HS-5 (cell line): ENCODE results near the gene SUPT5H.

Experiments
- DNase-seq: peaks from one replicate; pipeline ENCODE4 v3.0.0-alpha.2; 2012; ENCODE audit warnings: low read depth

Gene SUPT5H

DNA sequence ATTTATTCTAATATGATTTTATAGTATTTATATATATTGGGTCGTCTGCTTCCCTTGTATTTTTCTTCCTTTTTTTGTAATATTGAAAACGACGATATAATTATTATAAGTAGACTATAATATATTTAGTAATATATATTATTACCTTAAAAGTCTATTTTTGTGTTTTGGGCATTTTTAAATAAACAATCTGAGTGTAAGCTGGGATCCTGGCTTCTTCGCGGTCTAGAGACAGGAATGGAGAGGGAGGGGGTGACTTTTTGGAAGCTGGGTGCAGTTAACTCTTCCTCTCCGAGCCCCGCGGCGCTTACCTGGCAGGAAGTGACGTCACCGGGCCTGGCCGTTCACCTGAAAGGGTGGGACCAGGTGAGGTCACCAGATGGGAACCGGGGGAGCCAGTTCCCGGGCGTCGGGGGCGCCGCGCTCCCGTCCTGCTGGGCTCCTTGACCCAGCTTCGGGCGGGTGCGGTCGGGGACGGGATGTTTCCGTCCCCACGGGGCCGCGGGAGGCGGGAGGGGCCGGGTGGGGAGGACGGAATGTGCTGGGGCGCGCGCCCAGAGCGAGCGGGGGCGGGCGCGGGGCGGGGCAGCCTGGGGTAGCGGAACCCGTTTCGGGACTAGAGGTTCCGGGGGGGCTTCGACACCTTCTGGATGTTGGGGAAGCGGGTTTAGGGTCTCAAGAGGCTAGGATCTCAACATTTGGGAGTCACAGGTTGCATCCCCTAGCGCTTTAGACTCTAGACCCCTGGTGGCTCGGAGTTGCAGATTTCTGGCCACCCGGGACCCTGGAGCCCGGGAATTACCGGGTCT is 36.0 kb upstream of the SUPT5H start:
- no peak for DNase-seq

DNA sequence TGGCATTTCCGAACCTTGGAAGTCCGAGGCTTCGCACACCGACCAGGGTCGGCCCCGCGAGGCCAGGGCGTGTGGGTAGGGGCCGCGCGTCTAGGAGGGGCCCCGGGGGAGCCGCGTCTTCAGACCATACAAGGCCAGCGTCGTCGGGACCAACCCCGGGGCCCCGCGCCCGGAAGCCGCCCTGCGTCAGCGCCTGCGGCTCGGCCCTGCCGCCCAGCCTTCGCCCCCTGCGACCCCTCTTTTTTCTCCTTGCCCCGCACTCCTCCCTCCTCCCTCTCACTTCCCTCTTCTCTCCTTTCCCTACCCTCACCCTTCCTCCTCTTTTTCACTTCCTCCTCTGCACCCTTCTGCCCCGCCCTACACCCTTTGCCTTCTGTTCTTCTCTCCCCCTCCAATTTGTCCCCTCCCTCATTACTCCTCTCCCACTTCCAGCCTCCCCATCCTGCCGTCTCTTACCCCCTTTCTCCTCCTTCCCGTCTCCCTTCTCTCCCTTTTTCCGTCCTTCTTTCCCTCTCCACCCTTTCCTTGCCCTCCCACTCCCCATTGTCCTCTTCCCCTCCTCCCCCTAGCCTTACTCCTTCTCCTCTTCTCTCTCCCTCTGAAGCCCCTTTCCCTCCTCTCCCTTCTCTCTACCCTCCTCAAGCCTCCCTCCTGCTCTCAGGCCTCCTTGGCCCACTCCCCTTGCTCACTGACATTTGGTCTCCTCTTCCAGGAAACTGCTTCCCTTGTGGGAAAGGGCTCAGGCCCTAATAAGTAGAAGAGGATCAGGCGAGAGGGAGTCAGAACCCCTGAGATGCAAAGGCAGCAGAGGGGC is 35.2 kb upstream of the SUPT5H start:
- DNase-seq = no peak

DNA sequence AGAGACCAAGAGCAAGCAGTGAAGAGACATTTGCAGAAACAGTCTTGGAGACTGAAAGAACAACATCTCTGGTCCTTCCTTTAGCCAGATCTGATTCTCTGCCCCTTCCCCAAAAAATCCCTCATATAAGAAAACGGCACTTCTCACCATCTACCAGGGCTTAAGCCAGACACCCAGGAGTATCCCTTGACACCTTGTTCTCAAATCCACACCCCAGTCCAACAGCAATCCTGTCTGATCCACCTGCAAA is 34.6 kb upstream of the SUPT5H start:
- no peak for DNase-seq

DNA sequence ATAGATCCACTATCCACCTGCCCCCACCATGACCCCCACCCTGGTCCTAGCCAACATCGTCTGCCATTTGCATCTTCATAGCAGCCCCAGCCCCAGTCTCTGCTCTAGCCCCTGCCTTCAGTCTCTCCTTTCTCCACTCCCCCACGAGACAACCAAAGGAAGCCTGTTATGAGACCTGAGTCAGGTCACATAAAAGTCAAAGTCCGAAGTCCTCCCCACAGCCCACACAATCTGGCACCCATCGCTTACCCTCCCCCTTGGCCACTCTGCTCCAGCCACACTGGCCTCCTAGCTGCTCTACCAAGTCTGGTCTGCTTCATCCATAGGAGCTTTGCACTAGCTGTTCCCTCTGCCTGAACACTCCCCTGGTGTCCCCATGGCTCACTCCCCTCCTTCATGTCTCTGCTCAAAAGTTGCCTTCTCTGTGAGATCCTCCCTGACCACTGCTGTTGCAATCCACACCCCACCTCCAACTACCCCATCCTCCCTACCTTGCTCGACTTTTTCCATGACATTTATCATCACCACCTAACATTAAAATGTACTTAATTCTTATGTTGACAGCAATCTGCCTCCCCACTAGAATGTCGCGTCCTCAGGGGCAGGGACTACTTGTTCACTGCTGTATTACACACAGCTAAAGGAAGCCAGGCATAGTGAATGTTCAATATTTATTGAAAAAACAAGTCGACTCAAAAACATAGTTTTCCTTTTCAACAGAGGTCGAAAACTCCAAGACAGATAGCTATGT is 34.1 kb upstream of the SUPT5H start:
- DNase-seq = no peak

DNA sequence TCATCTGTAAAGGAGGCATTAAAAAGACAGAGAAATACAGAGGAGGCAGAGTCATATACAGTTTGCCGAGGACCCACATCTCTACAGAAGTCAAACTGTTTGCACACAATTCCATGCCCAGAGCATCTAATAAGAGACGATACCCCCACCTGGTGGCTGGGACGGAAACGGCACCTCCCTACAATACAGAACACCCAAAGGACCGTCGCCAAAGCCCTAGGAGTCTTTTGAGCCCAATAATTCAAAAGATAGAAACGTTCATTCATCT is 33.6 kb upstream of the SUPT5H start:
- DNase-seq = peak; percentile 92

DNA sequence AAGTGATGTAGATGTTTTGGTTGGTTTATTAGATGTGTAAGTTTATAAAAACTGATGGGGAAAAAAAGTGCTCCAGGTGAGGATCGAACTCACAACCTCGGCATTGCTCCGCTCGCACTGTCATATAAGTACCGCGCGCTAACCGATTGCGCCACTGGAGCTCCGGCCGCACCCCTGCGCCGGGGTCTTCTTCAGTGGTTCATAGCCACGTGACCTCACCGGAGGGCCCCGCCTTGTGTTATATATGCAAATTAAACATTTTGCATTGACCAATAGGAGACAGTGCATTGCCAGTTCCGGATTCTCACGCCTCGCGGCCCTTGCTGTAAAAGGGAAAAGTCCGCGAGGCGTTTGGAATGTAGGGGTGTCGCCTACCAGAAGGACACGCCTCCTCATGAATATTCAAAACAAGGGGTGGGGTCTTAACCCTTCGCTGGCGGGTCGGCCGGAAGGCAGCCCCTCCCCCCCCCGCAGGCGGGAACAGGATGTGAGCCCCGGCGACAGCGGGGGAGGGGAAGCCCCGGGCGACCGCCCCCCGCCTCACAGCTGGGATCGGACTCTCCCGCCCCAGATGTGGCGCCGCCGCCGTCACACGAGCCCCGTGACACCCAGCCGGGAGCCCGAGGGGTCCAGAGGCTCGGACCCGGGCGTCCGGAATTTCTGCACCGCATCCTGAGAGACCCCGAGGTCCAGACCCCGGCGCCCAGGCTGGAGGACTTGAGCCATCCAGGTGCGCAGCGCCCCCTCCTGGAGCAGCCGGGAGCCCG is 33.1 kb upstream of the SUPT5H start, which contains the start of gene PLEKHG2:
Gene PLEKHG2 (plus strand): TSS at position 570 of the 767 bp plus-strand sequence. CDS start 1,418 bp downstream, outside the sequence.
- peak; percentile 99 for DNase-seq

DNA sequence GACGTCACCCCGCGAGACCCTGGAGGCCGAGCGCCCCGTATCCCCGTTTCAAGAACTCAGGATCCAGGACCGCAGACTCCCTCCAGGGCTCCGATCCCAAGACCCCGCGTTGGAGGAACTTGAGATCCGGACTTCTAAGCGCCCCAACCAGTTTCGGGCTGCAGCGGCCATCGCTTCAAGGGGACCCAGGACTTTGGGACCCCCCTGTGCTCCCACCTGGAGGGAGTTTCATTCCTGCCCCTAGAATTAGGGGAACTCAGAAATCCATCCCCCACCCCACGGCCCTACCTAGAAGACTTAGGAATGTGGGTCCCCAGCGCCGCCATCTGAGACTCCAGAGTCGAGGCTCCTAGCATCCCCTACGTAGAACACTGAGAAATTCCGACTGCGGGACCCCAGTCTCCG is 32.5 kb upstream of the SUPT5H start:
- no peak for DNase-seq

DNA sequence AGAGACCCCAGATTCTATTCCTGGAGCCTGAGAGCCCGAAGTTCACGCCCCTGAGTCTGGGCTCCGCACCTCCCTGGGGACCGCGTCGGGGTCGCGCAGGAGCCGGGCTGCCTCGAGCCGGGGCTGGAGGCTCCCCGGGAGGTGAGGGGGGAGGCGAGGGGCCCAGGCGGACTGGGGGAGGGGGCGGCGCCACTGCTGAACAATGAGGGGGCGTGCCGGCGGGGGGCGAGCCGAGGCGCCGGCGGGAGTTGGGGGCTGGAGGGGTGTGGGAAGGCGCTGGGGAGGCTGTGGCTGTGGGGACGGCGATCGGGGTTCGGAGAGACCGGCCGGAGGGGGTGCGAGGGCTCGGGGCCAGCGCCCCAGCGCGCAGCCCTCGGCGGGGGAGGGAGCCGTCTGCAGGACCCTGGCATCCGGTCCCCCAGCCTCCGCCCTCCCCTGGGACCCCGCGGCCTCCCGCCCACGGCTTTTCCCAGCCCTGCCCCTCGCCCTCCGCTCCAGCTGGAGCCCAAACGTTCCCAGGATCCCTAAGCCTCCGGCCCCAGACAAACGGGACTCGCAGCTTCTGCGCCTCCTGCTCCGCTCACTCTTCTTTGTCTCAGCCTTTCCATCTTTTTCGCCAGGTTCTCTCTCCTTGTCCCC is 32.0 kb upstream of the SUPT5H start:
- DNase-seq = no peak

DNA sequence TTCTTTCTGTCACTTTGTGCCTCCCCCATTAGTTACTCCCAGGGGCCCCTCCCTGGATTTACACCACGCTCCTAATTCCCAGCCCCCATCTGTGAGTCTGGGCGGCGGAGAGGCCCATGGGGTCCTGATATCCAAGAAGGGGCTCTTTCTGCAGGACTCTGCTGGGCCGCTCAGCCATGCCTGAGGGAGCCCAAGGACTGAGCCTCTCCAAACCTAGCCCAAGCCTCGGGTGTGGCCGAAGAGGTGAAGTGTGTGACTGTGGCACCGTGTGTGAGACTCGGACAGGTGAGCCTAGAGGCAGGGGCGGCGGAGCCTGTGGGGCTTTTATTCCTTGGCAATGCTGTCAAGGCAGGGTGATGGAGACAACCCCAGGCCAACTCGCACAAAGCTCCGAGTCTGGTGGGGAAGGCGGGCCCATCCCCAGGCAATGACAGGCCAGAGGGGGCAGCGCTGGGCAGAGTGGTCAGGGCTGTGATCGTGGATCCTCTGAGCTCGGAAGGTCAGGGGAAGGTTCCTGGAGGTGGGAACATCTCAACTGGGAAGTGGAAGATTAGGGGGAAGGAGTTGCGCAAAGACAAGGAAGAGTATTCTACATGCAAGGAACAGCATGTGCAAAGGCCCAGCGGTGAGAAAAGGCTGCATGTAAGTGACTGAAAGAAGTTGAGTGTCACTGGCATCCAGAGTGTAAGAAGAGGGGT is 31.3 kb upstream of the SUPT5H start:
- DNase-seq = no peak

DNA sequence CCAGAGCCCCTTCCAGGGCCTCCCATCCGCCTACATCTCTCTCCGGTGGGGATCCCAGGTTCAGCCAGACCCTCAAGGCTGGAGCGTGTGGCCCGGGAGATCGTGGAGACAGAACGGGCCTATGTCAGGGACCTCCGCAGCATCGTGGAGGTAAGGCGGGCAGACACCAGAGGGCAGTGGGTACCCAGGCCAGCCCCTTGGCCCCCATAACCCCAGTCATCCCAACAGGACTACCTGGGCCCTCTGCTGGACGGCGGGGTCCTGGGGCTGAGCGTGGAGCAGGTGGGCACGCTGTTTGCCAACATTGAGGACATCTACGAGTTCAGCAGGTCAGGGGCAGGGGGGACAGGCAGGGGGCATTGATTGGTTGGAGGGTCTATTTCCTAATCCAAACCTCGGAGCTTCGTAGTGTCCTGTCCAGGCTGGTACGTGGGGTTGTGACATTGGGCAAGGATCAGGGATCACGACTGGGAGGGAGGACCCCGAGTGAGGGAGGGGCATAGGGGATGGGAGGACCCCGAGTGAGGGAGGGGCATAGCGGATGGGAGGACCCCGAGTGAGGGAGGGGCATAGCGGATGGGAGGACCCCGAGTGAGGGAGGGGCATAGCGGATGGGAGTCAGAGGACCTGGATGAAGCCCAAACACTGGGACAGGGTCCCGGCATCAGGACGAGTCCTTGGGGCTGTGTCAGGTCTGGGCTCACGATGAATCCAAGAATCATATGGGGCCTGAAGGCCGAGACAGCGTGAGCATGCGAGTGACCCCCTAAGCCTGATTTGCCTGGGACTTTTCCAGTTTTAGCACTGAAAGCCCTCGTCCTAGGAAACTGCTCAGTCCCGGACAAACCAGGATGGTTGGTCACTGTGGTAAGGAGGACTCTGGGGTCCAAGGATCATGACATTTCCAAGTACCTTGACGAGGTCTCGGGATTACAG is 30.0 kb upstream of the SUPT5H start:
- no peak for DNase-seq

DNA sequence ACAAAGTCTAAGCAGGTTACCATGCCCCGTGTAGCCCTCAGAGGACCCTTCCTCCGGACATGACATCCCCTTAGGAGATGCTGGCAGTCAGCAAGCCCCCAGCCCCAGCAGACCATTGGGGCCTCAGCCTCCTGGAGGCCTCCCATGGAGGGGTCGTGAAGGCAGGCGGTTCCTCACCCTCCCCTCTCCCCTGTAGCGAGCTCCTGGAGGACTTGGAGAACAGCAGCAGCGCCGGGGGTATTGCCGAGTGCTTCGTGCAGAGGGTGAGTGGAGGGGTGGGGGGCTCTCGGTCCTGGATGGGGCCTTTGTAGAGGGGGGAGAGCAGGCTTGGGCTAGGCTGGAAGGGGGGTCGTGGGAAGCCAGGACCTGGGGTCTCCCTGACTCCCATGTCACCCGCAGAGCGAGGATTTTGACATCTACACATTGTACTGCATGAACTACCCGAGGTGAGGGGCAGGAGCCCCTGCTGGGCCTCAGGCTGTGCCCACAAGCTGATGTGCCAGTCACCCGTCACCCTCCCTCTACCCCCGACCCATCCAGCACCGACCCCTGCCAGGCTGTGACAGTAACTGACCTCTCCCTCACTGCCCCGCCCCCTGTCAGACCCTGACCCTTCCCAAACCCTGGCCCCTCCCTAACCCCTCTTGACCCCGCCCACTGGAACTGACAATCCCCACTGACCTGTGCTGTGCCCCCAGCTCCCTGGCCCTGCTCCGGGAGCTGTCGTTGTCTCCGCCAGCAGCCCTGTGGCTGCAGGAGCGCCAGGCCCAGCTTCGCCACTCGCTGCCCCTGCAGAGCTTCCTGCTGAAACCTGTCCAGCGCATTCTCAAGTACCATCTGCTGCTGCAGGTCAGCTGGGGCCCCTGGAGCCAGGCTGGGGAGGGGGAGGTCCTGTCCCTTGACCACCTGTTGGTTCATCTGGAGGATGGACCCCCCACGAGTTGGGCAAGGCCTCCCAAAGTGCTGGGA is 28.9 kb upstream of the SUPT5H start:
- DNase-seq = no peak

DNA sequence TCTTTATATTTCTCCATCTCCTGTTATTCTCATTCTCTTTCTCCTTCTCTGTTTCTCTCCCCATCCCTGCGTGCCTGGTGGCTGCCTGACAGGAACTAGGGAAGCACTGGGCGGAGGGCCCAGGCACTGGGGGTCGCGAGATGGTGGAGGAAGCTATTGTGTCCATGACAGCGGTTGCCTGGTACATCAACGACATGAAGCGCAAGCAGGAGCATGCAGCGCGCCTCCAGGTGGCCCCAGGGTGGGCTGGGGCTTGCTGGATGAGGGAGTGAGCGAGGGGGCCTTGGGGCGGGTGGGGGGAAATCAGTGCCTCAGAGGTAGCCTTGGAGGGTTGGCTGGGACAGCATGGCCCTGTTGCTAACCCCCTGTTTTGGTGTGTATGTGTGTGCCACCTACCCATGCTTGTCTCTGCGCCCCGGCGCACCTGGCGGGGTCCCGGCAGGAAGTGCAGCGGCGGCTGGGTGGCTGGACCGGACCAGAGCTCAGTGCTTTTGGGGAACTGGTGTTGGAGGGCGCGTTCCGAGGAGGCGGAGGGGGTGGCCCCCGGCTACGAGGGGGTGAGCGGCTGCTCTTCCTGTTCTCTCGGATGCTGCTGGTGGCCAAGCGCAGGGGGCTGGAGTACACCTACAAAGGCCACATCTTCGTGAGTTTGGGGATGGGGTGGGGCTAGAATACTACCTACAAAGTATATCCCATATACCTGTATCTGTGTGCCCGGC is 27.8 kb upstream of the SUPT5H start:
- DNase-seq = no peak

DNA sequence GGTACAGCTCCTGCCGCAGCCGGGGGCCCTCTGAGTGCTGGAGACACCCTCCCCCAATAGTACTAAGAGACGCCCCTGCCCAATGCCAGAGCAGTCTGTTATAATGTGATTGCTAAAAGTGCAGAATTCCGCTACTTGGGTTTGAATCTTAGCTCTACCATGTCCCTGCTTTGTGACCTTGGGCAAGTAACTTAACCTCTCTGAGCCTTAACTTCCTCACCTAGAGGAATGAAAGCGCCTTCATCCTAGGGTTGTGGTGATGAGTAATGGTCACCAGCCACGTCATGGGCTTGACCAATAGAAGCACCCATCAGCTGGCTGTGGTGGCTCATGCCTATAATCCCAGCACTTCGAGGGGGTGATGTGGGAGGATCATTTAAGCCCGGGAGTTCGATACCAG is 26.4 kb upstream of the SUPT5H start:
- DNase-seq = no peak

DNA sequence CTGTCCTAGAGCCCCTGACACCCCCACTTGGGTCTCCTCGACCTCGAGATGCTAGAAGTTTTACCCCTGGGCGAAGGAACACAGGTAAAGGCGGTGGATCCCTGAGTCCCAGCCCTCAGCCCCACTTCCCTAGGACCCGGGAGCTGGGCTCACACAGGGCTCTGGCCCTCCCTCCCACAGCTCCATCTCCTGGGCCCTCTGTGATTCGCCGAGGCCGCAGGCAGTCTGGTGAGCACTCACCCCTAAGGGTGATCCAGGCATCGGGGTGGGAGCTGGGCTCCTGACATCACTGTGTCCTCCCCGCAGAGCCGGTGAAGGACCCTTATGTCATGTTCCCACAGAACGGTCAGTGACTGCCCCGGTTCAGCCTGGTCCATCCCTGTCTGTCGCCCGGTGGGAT is 24.6 kb upstream of the SUPT5H start:
- no peak for DNase-seq

DNA sequence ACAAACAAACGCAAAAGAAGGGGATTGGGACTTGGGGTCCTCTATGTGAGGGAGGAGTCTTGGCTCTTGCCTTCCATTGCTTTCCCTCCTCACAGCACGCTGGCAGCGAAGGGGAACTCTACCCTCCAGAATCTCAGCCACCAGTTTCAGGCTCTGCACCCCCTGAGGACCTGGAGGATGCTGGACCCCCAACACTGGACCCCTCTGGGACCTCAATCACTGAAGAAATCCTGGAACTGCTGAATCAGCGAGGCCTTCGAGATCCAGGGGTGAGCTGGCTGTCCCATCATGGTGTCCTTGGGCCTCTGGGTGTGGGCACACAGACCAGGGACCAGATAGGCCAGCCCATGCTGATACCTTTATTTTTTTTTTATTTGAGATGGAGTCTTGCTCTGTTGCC is 23.4 kb upstream of the SUPT5H start:
- no peak for DNase-seq

DNA sequence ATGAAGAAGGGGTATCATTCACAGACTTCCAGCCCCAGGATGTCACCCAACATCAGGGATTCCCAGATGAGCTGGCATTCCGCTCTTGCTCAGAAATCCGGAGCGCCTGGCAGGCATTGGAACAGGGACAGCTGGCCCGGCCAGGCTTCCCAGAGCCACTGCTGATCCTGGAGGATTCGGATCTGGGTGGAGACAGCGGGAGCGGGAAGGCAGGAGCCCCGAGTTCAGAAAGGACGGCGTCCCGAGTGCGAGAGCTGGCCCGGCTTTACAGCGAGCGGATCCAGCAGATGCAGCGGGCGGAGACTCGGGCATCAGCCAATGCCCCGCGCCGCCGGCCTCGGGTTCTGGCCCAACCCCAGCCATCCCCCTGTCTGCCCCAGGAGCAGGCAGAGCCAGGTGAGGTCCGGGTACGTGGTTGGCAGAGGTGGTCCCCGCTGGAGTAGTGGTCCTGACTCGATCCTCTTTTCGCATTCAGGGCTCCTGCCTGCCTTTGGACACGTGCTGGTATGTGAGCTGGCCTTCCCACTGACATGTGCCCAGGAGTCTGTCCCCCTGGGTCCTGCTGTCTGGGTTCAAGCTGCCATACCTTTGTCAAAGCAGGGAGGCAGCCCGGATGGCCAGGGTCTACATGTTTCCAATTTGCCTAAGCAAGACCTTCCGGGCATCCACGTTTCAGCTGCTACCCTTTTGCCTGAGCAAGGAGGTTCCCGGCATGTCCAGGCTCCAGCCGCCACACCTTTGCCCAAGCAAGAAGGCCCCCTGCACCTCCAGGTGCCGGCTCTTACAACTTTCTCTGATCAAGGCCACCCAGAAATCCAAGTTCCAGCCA is 21.9 kb upstream of the SUPT5H start:
- no peak for DNase-seq

DNA sequence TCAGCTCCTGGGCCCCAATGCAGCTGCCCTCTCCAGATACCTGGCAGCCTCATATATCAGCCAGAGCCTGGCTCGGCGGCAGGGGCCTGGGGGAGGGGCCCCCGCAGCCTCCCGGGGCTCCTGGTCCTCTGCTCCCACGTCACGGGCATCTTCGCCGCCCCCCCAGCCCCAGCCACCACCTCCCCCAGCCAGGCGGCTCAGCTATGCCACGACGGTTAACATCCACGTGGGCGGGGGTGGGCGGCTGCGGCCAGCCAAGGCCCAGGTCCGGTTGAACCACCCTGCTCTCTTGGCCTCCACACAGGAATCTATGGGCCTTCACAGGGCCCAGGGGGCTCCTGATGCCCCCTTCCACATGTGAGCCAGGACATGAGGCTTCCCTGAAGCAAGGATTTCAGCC is 20.4 kb upstream of the SUPT5H start:
- DNase-seq = no peak
